NCI-H187 (cell line): ENCODE results near the gene RANBP17.
"Not testable (repeated sequence)": the region's sequence is repeated elsewhere in the genome, so short reads cannot be mapped to it uniquely, and the experiment has no call there.

Experiments used
- DNase-seq, 2 experiments: peaks; one replicate each; lab custom pipeline; 2025; lab: John Stamatoyannopoulos, UW

Gene RANBP17

DNA sequence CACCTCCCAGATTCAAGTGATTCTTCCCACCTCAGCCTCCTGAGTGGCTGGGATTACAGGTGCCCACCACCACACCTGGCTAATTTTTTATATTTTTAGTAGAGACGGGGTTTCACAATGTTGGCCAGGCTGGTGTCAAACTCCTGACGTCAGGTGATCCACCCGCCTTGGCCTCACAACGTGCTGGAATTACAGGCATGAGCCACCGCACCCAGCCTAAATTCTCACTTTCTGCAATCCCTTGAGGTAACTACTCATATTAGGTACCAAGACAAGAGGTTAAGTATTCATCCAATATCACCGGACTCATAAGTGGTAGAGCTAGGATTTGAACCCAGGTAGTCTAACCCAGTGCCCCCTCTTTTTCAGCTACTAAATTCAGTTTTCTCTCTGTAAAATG is 436.1 kb downstream of the RANBP17 start:
- DNase-seq, result not testable (repeated sequence)

DNA sequence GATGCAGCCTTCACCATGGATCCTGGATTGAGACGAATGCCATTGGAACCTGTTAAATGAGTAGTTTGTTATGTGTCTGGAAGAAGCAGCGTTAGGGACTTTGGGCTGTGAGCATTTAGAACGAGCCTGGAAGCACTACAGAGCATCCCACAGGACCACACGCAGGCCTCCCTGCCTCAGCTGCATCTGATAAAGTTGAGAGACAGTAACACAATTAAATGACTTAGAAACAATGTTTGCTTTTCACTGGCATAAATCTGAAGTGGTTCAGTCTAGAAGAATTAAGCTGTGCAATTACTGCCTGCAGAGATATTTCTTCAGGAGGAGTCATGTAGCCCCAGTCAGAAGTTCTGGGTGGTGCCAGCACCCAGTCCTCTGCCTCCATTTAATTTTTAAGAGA is 437.4 kb downstream of the RANBP17 start:
- no peak for DNase-seq

DNA sequence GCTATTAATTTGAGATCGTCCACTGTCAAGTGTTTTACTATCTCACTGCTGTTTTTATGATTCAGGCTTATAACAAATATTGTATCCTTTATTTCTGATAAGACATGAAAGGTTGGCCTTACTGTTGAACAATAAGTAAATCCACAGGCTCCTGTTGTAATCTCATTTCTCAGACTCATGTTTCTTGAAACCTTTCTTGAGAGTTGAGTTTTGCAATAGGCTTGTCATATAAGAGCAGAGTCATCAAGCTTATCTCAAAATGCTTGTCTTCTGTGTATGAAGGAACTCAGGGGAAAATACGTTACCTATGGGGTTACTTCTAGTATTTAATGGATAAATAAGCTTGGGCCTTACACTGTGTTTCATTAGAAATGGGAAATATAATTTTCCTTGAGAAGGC is 438.0 kb downstream of the RANBP17 start:
- no peak for DNase-seq

DNA sequence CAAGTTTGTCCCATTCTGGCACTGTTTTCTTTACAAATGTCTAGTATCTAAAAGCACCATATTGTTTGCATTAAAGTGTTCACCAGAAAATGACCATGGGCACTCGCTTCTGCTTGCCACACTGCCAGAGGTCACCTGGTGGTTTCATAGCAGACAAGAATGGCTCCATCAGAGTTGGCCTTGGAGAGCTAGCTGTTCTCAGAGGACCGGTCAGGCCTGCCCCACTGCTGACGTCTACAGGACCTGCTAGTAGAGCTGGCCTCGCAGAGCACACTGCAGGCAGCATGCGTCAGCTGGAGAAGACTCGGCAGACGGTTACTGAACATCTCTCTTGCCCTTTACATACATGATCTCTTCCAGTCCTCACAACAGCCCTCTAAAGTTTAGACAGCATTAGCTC is 438.5 kb downstream of the RANBP17 start:
- DNase-seq, result no peak

DNA sequence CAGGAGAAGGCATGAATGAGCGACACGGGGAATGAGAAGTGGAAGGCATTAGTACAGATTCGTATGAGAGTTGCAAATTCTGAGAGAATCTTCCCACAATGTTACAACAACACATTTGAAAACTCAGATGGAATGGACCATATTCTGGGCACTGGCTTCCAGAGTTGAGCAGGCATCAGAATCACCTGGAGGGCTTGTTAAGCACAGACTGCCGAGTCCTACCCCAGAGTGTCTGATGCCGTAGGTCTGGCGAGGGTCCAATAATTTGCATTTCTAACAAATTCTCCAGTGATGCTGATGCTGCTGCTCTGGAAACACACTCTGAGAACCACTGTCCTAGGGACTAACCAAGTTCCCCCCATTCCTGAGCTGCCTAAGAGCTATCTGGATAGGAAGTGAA is 444.3 kb downstream of the RANBP17 start:
- no peak for DNase-seq

DNA sequence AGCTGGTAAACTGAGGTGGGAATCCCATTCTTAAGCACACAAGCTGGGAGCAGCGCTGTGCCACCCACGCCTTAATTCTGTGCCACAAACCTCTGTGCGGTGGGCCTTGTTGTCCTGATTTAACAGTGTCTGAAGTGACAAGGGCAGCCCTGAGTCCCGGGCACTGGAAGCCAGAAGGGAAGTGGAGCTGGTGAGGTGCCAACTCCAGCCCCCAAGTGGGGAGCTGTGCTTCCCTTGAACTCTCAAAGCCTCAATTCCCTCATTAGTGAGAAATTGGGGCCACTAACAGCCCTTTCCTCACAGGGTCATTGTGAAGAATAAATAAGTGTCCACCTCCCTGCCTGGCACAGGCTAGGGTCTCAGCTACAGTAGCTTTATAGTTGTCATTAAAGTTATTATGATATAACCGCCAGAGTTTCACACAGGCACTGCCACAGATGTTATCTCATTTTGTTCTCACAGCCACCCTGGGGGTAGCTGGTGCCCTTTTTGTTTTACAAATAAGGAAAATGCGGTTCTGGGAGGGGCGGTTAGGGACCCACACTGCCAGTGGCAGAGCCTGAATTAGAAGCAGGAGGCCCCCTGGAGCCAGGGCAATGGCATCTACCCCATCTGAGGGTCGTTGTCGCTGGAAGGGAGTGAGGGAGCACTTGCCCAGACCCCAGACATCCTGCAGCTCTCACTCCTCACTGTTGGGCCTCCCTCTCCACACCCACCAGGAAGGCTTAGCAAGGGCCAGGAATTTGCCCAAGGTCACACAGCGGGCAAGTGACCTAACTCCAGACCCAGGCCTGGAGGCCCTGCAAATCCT is 445.2 kb downstream of the RANBP17 start:
- DNase-seq, result no peak

DNA sequence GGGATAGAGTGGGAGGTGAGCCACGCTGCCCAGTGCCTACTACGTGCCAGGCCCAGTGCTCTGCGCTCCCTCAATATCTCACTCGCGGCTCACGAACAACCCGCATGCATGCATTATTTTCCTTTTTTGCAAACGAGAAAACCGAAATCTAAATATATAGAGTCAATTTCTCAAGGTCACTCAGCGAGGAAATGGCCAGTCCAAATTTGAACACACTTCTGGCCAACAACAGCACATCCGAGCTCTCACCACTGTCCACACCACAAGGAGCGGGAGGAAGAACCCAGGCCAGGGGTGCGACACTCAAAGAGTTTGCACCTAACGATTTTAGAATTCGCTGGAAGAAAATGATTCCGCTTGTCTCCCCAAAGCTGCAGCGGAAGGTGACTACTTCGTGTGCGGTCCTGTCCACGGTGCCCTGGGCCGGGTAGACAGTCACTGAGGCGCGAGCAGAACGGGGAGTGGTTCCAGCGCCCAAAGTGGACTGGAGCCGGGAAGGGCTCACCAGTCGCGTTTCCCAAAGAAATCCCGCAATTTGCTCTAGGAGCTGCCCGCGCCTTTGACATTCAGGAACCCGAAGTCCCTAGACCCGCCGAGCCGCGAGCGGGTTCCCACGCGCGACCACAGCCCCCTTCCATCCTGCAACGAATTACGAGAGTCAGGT is 446.1 kb downstream of the RANBP17 start:
- DNase-seq, result no peak

DNA sequence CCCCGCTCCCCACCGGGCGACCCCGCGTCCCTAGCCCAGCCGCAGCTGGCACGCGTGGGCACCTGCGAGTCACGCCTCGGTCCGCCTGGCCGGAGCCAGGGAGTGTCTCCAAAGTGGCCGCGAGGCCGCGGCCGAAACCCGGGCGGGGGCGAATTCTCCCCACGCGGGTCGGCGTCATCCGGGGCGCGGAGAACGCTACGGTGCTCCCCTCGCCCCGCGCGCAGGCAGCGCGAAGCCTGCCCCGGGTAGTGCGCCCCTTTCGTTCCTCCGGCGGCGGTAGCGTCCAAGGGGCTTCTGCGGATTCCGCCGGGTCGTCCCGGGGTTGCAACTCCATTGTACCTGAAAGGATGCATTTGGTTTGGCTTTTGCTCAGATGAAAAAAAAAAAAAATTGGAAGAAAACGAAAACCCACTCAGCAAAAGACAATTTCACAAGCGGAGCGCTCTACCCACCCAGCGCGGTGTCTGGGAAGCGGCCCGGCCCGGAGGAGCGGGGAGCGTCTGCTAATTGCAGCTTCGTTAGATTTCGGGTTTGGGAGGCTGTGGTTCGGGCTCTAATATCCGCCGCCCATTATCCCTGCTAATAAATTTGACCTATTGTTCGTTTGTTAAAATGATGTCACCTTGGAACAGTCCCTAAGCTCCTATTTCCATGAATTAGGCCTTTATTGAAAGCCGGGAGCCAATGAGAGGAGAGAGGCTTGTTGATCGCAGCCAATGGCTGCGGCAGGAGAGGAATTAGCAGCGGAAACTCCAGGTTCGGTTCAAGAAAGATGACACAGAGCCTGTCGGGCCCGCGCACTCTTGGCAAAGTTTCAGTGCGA is 446.8 kb downstream of the RANBP17 start, which contains the start of gene TLX3:
TLX3 (plus strand) TSS at position 796 of the 823 bp plus-strand sequence. CDS start 118 bp downstream, outside the sequence.
- no peak for DNase-seq

DNA sequence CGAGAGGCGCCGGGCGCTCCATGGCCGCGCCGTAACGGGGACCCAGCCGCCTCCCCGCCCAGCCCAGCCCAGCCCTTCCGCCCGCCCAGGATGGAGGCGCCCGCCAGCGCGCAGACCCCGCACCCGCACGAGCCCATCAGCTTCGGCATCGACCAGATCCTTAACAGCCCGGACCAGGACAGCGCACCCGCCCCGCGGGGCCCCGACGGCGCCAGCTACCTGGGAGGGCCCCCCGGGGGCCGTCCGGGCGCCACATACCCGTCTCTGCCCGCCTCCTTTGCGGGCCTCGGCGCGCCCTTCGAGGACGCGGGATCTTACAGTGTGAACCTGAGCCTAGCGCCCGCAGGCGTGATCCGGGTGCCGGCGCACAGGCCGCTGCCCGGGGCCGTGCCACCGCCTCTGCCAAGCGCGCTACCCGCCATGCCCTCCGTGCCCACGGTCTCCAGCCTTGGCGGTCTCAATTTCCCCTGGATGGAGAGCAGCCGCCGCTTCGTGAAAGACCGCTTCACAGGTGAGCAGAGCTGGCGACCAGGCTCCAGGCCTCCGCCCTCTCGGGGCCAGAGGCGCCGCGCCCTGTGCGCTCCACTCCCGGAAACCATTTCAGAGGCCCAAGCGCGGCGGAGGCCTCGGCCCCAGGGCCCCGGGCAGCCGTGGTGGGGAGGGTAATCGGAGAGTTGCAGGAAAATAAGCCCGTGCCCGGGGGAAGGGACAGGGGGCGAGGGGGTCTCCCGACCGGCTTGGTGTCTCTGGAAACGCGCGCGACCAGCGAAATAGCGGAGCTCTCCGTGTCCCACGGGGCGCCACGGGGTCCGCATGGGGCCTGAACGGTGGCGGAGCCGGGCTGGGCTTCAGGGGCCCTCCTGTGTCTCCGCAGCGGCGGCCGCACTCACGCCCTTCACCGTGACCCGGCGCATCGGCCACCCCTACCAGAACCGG is 447.7 kb downstream of the RANBP17 start:
- no peak for DNase-seq

DNA sequence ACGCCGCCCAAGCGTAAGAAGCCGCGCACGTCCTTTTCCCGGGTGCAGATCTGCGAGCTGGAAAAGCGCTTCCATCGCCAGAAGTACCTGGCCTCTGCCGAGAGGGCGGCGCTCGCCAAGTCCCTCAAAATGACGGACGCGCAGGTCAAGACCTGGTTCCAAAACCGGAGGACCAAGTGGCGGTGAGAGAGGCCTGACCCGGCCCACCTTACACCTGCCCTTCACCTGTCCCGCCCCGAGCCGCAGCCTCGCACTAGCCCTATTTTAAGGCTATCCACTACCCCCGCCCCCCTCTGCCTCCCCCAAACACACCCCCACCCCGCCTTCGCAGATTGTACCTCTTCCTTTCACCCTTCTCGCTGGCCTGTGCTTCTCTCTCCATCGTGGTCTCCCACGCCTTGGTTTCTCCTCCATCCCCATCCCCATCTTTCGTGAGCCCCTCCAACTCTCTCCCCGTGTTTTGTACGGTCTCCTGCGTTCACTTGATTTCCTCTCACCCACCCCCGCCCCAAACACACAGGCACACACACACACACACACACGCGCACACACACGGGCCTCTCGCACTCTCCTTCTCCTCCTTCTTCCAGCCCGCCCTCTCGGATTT is 448.5 kb downstream of the RANBP17 start:
- no peak for DNase-seq

DNA sequence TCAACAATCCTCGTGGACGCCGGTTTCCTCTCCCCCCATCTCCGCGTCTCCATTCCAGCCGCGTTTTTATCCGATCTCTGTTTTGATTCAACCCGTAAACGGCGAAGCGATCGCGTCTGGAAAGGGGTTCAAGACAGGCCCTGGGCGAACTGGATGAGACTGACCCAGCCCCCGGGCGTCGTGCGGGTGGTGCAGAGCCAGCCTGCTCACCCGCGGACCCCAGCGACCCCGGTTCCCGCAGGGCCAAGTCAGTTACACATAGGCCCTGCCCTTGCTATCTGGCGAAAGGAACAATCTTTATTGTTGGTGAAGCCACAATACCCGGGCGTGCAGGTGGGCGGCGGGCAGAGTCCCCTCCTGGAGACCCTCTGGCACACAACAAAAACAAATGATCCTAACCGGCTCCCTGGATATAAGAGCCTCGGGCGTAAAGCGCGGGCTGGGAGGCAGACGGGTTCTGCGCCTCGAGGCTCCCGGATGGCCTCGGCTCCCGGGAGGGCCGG is 449.1 kb downstream of the RANBP17 start:
- DNase-seq, result no peak

DNA sequence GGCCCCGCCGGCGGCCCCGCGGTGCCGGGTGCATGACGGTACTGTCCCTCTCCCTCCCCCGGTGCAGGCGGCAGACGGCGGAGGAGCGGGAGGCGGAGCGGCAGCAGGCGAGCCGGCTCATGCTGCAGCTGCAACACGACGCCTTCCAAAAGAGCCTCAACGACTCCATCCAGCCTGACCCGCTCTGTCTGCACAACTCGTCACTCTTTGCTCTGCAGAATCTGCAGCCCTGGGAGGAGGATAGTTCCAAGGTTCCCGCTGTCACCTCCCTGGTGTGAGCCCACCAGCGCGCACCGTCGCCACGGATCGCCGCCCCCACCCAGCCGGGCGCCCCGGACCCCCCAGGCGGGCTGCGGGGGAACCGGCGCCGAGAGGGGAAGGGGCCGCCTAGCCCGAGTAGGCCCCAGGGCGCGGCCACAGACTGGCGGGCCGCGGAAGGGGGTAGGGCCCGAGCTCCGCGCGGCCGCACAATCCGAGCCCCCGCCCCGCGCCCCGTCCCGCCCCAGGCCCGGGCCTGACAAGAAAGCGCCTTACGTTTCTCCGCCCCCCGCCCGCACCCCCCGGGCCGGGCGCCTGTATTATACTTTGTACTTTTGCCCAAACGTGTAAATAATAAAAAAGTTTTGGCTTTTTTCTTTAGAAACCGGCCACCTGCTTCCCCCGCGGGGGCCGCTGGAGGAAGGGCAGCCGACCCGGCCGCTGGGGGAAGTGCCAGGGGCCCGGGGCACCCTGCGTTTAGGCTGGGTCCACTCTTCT is 449.7 kb downstream of the RANBP17 start:
- peak in 1 of 2 experiments; percentile 14 for DNase-seq

DNA sequence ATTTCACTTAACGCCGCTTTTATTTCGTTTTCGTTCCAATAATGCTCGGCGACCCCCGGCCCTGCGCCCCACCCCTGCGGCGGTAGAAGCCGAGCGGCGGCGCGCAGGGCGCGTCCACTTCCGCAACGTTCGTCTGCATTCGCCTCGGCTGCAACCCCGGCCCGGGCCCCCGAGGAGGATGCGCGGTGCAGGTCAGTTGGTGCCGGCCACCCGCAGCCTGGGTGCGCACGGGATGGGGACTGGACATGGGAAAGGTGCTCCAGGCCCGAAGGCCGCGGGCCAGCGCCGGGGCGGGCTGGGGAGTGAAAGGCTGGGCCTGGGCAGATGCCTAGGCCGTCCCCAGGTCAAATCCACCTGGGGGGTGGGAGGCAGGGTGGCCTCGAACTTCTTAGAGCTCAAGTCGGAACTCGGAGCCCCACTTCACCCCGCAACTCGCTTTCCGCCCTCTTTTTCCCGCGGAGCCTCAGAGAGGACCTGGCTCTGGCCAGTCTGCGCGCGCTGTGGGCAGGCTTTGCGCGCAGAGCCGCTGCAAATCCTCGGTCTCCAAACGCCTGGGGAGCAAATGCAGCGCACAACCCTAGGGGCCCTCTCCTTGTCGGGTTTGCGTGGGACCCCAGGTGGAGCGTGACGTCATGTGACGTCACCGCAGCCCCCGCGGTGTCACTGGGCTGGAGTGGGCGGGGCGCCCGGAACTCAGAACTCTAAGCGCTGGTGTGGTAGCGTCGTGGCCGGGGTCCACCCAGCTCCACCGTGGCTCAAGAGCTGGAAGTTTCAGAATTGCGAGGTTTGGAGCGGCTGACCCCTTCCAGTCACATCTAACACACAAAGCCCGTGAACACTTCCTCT is 450.5 kb downstream of the RANBP17 start:
- no peak for DNase-seq

DNA sequence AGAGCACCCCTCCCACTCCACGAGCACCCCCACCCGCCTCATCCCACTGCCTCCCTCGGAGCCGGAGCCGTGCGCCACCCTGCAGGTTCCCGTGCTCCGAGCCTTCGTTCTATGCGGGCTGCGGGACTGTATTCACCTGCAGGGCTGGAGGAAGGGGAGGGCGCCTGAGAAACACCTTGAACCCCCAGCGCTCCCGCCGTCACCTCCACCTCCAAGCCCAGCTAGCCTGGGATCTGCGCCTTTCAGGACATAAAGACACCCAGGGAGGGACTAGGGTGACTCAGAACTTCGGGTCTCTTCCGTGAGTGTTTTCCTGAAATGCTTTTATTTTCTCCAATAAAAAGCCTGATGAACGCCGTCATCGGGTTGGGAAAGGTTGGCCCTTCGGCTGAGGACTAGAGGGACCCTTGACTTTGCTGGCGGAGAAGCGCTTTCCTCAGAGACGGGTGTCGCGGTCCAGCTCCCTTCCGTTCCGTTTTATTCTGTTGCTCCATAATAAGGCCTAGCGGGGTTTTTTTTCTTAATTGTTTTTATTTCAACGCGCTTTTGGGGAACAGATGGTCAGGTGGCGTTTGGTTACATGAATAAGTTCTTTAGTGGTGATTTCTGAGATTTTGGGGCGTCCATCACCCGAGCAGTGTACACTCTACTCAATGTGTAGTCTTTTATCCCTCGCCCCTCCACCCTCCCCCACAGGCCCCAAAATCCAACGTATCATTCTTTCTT is 451.8 kb downstream of the RANBP17 start:
- no peak for DNase-seq

DNA sequence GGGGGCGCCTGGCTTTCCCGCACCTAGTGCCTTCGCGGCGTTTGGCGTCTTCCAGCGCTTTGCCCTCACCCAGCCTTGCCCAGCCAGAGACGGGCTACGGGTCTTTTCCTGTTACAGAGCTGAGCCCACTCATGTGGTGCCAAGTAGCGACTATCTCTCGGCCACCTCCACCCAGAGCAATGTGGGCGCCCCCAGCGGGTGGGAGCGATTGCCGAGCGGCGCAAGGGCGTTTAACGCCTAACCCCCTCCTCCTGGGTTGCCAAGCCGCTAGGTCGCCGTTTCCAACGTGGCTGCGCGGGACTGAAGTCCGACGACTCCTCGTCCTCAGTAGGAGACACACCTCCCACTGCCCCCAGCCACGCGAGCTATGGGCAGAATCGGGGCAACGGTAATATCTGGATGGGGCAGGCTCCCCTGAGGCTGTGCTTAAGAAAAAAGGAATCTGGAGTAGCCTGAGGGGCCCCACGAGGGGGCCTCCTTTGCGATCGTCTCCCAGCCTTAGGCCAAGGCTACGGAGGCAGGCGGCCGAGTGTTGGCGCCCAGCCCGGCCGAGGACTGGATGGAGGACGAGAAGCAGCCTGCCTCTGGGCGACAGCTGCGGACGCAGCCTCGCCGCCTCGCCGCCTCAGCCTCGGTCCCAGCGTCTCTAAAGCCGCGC is 453.0 kb downstream of the RANBP17 start:
- no peak for DNase-seq

DNA sequence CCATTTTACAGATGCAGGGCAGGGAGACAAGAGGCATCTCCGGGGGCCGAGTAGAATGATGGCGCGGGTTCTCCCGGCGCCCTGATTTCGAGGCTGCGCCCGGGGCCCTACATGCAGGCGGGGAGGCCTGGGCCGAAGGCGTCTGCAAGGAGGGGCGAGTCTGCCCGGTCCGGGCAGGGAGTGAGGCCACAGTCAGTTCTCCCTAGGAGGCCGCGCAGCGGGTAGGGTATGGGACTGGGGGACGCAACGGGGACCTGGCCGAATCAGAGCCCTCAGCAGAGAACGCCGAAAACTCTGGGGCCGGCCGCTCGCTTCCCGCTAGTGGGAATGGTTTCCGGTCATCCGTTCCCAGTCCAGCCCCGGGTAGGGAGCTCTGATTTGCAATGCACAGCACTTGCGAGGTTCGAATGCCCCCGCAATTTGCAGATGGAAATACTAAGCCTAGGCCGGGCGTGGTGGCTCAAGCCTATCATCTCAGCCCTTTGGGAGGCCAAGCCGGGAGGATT is 453.6 kb downstream of the RANBP17 start:
- DNase-seq, result no peak

DNA sequence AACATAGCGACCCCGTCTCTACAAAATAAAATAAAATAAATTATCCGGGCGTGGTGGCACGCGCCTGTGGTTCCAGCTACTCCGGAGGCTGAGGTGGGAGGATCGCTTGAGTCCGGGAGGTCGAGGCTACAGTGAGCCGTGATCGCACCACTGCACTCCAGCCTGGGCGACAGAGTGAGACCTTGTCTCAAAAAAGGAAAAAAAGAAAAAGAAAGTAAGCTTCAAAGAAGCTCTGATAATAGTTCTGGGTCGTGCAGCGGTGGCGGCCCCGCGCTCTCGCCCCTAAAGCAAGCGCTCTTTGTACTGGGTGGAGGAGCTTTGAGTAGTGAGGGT is 454.1 kb downstream of the RANBP17 start:
- DNase-seq, result no peak
